Transverse colon (tissue), 4 donors: ENCODE results near the gene SET. TPM values are rescaled to one million over a fixed set of nuclear protein-coding genes. Genes with fewer than 3 reads are reported as not detected.

Experiments used
- DNase-seq: peaks from one replicate; pipeline ENCODE4 v3.0.0-alpha.2; 2019
- H3K27ac ChIP-seq, 4 donors: fragments of 200-600 bp; sonication (generic); 2 replicates each; pipeline ENCODE4 v1.5.1; 2016 to 2018; ENCODE audit warnings: inconsistent platforms in 4 of 4
- H3K27me3 ChIP-seq: fragments of 200-600 bp; sonication (generic); 2 replicates; pipeline ENCODE4 v1.5.1; 2017; ENCODE audit warnings: inconsistent platforms
- H3K36me3 ChIP-seq, 4 donors: fragments of 200-600 bp; sonication (generic); 2 replicates each; pipeline ENCODE4 v1.5.1; 2017 to 2019; ENCODE audit warnings: inconsistent platforms in 4 of 4
- H3K4me1 ChIP-seq, 4 donors: fragments of 200-600 bp; sonication (generic); 2 replicates each; pipeline ENCODE4 v1.5.1; 2017 to 2020; ENCODE audit warnings: inconsistent platforms in 4 of 4
- H3K4me3 ChIP-seq, 4 donors: fragments of 200-600 bp; sonication (generic); 1 replicate in 1 of 4; 2 replicates in 3 of 4; pipeline versions ENCODE4 v1.5.1 to v1.6.1; 2017 to 2019; ENCODE audit warnings: inconsistent platforms in 4 of 4
- H3K9me3 ChIP-seq, 2 donors: fragments of 200-600 bp; sonication (generic); 2 replicates each; pipeline ENCODE4 v1.5.1; 2017 to 2019; ENCODE audit warnings: inconsistent platforms in 2 of 2
- EP300 ChIP-seq: sonication (generic); formaldehyde crosslinking; IDR thresholded peaks from one replicate; pipeline ENCODE4 v1.6.1; 2017; ENCODE audit warnings: antibody characterized with exemption, low read depth
- POLR2A ChIP-seq: fragments of 450-650 bp; IDR thresholded peaks from one replicate; pipeline ENCODE4 v1.6.1; 2016; ENCODE audit warnings: antibody characterized with exemption, mild to moderate bottlenecking, moderate library complexity
- POLR2AphosphoS5 ChIP-seq, 3 donors: sonication (generic); formaldehyde crosslinking; IDR thresholded peaks; one replicate each; pipeline ENCODE4 v1.6.1; 2016; ENCODE audit warnings: antibody characterized with exemption in 3 of 3
- WGBS, 2 donors: methylation state at CpG; one replicate each; pipeline ENCODE4 v1.1.5; 2018; ENCODE audit warnings: low coverage in 1 of 2; 5-methylcytosine and 5-hydroxymethylcytosine counted together
- in situ Hi-C, 4 donors: fragments of 200-750 bp; cut with MboI; loops; one replicate each; pipeline versions ENCODE4 v1.15.0 to v1.15.1; 2017; ENCODE audit warnings: low sequenced_read_pairs in 3 of 4, low pct_ligation_motif_present in 1 of 4, low pct_unique_long_range_greater_than_20kb in 1 of 4
- intact Hi-C: fragments of 100-400 bp; cut with DNase I; formaldehyde crosslinking; loops from one replicate; pipeline ENCODE4 v1.15.1; 2023; ENCODE audit warnings: low total_unique reads
- total RNA-seq, 4 donors: library from RNA; depleted of rRNA; stranded (reverse); fragments of >200 nt; gene quantifications; one replicate each; pipeline ENCODE4 v1.1.0, GENCODE V29; 2016
- TF ChIP-seq, protein P1 (sequence below), 5 experiments: fragments of 200-600 bp in 3 of 5; fragments of 450-650 bp in 2 of 5; sonication (generic) in 3 of 5; IDR thresholded peaks; 1 replicate in 2 of 5; 2 replicates in 3 of 5; pipeline ENCODE4 v1.5.1; 2016 to 2017; ENCODE audit warnings: antibody characterized with exemption in 5 of 5, inconsistent platforms in 3 of 5, mild to moderate bottlenecking in 2 of 5, moderate library complexity in 1 of 5

The SET gene
- total RNA-seq, 4 donors from 2014 or later, result 29.2 to 153 (median 64.4) TPM

DNA sequence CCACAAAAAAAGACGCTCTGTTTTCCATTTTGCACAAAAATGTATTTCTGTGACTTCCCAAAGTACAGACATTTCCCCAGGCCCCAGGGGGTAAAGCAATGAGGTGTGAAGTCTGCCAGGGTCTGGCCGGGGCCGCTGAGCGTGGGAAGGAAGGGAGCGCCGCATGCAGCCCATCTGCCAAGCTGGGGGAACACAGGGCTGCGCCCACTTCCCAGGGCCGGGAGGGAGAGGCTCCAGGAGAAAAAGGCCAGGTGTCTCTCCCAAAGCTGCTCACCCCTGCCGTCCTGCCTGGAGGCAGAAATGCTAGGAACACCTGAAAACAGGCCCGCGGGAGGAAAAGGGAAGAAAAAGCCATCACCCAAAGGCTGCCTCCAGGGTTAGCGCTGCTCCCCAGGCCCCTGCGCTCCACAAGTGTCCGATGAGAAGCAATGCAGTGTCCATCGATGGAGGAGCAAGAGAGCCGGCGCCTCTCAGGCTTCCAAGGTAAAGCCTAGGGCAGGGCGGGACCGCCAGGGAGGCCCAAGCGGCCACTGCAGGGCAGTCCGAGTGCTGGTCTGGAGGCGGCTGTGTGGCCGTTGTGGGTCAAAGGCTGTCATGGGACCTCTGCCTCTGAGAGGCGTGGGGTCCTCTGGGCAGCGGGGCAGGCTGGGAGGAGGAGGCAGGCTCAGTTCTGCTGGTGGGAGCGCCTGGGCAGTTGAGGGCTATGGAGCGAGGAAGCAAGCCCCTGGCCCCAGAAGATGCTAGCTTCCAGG is 40.9 kb downstream of the SET start:
- no peak for TF ChIP-seq EP300
- TF ChIP-seq, protein P1, sequence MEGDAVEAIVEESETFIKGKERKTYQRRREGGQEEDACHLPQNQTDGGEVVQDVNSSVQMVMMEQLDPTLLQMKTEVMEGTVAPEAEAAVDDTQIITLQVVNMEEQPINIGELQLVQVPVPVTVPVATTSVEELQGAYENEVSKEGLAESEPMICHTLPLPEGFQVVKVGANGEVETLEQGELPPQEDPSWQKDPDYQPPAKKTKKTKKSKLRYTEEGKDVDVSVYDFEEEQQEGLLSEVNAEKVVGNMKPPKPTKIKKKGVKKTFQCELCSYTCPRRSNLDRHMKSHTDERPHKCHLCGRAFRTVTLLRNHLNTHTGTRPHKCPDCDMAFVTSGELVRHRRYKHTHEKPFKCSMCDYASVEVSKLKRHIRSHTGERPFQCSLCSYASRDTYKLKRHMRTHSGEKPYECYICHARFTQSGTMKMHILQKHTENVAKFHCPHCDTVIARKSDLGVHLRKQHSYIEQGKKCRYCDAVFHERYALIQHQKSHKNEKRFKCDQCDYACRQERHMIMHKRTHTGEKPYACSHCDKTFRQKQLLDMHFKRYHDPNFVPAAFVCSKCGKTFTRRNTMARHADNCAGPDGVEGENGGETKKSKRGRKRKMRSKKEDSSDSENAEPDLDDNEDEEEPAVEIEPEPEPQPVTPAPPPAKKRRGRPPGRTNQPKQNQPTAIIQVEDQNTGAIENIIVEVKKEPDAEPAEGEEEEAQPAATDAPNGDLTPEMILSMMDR (IDR thresholded peaks at IDR 0.05), result no peak
- no peak for TF ChIP-seq POLR2A
- no peak for TF ChIP-seq POLR2AphosphoS5 (IDR thresholded peaks at IDR 0.05)
- no peak for DNase-seq
- whole genome bisulfite sequencing, 2 donors, result 92 to 100% methylated on average over 1 to 27 of the region's 27 CpGs
- Histone ChIP-seq H3K27me3 (no peaks in the 10 kb centered on the region), H3K4me3 (no peak overlapping the region), H3K27ac (no peak overlapping the region), H3K4me1 (peaks cover 0 to 3% (median 0%) of the 10 kb centered on the region in 4 donors), H3K36me3 (peaks cover 0 to 11% (median 4%) of the 10 kb centered on the region in 4 donors), H3K9me3 (no peaks in the 10 kb centered on the region)
- in situ Hi-C loops, result no loop called here
- intact Hi-C loops, result no loop called here

DNA sequence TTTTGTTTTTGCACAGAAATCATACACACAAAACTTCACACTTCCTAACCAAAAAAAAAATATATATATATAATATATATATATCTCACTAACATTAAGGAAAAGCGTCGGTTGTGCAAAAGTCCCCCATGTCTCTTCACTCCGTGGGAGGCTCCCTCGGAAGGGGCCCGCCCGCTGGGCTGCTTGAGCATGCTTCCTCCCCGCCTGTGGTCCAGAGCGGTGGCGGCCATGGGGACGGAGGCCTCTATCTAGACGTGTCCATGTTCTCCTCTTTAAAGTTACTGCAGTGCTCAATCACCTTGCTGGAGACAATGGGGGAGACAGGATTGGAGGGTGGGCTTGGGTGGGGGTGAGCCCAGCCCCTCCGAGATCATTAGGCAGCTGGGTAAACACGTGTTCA is 42.1 kb downstream of the SET start:
- Histone ChIP-seq H3K36me3 (peaks cover 0 to 11% (median 4%) of the 10 kb centered on the region in 4 donors), H3K4me3 (no peak overlapping the region), H3K9me3 (no peaks in the 10 kb centered on the region), H3K27ac (no peak overlapping the region), H3K4me1 (no peaks in the 10 kb centered on the region), H3K27me3 (no peaks in the 10 kb centered on the region)
- WGBS, 2 donors, result 93% methylated on average over 3 to 13 of the region's 13 CpGs
- no peak for TF ChIP-seq EP300
- TF ChIP-seq, protein P1 (IDR thresholded peaks at IDR 0.05), result no peak
- no peak for TF ChIP-seq POLR2AphosphoS5 (IDR thresholded peaks at IDR 0.05)
- no peak for TF ChIP-seq POLR2A
- intact Hi-C loops, result no loop called here
- in situ Hi-C loops, result no loop called here
- no peak for DNase-seq

DNA sequence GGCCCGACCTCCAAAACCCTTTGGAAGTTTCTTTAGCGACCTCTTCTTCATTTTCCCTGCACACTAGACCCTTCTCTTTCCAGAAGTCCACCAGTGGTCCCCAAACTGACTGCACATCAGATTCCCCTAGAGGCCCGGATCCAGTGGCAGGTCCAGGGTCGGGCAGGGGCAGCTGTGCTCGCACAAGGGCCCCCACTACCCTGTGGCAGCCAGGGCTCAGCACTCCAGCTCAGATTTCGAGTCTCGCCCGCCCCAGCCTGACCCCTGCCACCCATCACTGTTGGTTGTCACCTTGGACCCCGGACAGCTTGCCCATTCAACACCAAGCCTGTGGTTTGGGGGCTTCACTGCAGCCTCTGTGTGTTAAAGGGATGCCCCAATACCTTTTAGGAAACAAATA is 42.7 kb downstream of the SET start:
- in situ Hi-C loops, result no loop called here
- TF ChIP-seq POLR2A (no peak), EP300 (no peak), POLR2AphosphoS5 (IDR thresholded peaks at IDR 0.05) (no peak)
- TF ChIP-seq, protein P1 (IDR thresholded peaks at IDR 0.05), result no peak
- Histone ChIP-seq H3K27me3 (no peaks in the 10 kb centered on the region), H3K9me3 (no peaks in the 10 kb centered on the region), H3K27ac (no peak overlapping the region), H3K4me3 (no peak overlapping the region), H3K4me1 (no peaks in the 10 kb centered on the region), H3K36me3 (peaks cover 0 to 11% (median 4%) of the 10 kb centered on the region in 4 donors)
- DNase-seq, result no peak
- 79 to 90% methylated on average over 2 to 9 of the region's 9 CpGs for WGBS, 2 donors
- intact Hi-C loops, result no loop called here

DNA sequence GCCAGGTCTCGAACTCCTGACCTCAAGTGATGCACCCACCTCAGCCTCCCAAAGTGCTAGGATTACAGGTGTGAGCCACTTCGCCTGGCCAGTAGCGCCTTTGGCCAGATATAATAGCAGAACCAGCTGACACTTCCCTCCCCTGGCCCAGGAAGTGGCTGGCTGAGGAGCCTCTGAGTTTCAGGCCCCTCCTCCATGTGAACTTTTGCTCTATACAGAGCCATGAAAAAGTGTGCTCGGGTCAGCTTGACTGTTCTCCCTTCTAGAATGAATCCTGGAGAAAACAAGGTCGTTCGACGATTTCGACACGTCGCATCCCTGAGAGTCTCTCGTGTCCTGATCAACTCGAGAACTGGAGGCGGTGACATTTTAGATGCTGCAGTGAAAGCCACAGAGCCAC is 43.6 kb downstream of the SET start:
- in situ Hi-C loops, result no loop called here
- Histone ChIP-seq H3K9me3 (no peaks in the 10 kb centered on the region), H3K36me3 (peaks cover 0 to 18% (median 4%) of the 10 kb centered on the region in 4 donors), H3K4me3 (no peak overlapping the region), H3K27ac (no peak overlapping the region), H3K27me3 (no peaks in the 10 kb centered on the region), H3K4me1 (no peaks in the 10 kb centered on the region)
- TF ChIP-seq, protein P1 (IDR thresholded peaks at IDR 0.05), result no peak
- TF ChIP-seq POLR2A (no peak), POLR2AphosphoS5 (IDR thresholded peaks at IDR 0.05) (no peak), EP300 (no peak)
- WGBS, 2 donors, result 92% methylated on average over 13 of the region's 13 CpGs; no CpG with 5 or more reads in 1 of the 2 donors
- intact Hi-C loops, result no loop called here
- DNase-seq, result no peak
